Activated CD4-positive, alpha-beta T cell treated with anti-CD3 and anti-CD28 coated beads, Interleukin-2, Interleukin-4, amounts not matched to agents 100 ng/mL and 50 ng/mL, durations not matched to agents 16 hours and 8 hours (primary cell): ENCODE data around the gene CD99L2.
"Not testable (repeated sequence)": the region's sequence is repeated elsewhere in the genome, so short reads cannot be mapped to it uniquely, and the experiment has no call there.

Experiments used
- DNase-seq: peaks from one replicate; pipeline ENCODE4 v3.0.0-alpha.2; 2020; ENCODE audit warnings: low spot score

CD99L2 gene

DNA sequence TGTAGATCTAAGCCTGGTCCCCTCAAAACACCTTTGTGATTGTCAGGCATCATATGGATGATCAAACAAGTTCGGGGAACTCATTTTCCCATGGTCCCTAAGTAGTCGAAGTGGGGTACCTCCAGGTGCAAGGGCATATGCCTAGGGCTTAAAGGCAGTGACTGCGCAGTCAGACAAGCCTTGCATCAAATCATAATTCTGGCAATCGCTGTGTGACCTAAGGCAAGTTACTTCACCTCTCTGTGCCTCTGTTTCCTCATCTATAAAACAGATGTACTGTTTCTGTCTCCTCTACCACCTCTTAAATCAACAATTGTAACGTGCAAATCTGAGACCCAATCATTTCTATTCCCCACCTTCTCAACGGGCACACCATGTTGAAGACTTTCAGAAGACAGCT is 1.8 kb downstream of the CD99L2 start:
- no peak for DNase-seq

GRCh38 chrX:150893936-150894335 is 4.5 kb downstream of the CD99L2 start:
- no peak for DNase-seq

GRCh38 chrX:150889131-150889530 is 9.3 kb downstream of the CD99L2 start:
- no peak for DNase-seq

GRCh38 chrX:150887906-150888465 is 10.5 kb downstream of the CD99L2 start:
- no peak for DNase-seq

DNA sequence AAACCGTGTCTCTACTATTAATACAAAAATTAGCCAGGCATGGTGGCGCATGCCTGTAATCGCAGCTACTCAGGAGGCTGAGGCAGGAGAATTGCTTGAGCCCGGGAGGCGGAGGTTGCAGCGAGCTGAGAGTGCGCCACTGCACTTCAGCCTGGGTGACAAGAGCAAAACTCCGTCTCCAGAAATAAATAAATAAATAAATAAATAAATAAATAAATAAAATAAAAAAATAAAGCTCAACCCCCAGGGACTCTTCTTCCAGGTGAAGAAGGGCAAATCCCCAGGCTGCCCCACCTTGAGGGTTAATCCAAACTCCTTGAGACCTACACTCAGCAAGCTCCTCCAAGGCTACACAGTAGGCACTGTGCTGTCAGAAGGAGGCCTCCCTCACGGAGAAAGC is 11.2 kb downstream of the CD99L2 start:
- not testable (repeated sequence) for DNase-seq

DNA sequence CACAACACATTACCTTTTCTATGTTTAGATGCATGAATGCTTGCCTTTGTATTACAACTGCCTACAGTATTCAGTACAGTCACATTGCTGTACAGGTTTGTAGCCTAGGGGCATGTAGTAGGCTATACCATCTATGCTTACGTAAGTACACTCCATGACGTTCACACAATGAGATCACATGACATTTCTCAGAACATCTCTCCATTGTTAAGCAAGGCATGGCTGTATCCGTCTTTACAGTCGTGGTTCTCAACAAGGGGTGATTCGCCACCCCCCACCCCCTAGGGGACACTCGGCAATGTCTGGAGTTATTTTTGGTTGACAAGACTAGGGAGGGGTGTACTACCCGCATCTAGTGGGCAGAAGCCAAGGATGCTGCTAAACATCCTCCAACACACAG is 12.1 kb downstream of the CD99L2 start:
- DNase-seq: no peak

DNA sequence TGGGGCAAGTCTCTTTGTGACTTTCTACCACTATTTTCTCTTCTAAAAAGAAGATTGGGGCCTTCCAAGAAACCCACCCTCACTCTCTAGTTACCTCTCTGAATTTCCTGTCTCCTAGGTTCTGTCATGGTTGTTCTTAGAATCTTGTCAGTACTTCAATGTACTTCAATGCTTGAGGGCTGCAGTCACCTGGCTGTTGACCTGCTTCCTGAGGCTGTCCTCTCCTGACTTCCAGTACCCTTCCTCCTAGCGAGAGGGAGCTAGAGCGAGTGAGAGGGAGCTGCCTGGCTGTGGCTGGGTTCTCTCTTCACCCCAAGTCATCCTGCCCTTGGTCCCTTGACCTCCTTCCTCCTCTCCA is 17.7 kb downstream of the CD99L2 start:
- peak; percentile 8 for DNase-seq

DNA sequence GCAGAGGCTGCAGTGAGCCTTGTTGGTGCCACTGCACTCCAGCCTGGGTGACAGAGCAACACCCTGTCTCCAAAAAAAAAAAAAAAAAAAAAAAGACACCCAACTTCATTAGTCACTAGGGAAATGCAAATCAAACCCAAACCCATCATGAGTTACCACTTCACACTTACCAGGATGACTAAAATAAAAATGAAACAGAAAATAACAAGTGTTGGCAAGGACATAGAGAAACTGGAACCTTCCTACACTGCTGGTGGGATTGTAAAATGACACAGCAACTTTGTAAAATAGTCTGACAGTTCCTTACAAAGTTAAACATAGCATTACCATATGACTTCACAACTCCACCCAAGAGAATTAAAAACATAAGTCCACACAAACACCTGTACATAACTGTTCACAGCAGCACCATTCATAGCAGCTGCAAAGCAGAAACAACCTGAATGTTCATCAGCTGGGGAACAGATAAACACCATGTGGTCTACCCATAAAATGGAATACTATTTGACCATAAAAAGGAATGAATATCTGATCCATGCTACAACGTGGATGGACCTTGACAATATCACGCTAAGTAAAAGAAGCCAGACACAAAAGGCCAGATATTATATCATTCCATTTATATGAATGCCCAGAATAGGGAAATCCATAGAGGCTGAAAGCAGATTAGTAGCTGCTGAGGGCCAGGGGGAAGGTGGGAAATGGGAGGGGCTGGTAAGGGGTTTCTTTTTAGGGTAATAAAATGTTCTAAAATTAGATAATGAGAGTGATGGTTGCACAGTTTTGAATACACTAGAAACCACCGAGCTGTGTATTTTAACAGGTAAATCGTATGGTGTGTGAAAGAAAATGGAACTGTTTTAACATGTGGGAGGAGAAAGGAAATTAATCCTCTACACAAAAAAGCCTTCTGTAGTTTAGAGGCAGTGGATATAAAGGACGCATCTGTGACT is 18.3 kb downstream of the CD99L2 start:
- DNase-seq: peak; percentile 68

GRCh38 chrX:150875621-150876020 is 22.8 kb downstream of the CD99L2 start:
- DNase-seq: not testable (repeated sequence)

GRCh38 chrX:150874448-150874847 is 24.0 kb downstream of the CD99L2 start:
- DNase-seq: no peak

- no peak for DNase-seq
Observed at GRCh38 chrX:150873616-150874015, 24.9 kb downstream of the CD99L2 start.

DNA sequence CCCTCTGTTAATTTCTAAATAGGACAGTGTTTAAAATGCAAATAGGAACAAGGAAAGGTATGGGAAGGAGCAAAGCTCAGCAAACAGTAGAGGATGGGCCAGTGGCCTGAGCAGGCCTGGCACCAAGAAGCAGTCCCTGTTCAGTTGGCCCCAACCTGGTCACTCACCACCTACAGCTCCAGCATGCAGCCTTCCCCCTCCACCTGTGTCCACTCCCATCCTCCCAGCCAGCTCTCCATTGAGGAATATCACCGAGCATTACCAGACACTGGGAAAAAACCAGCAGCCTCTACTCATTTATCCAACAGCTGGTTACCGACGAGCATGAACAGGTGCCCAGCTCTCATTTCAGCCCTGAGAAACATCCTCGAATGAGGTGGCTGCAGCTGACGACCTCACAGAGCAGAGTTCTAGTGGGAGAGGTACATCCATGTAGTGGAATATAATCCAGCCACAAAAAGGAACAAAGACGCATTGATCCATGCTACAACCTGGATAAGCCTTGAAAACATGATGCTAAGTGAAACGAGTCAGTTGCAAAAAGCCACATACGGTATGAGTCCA is 25.6 kb downstream of the CD99L2 start:
- no peak for DNase-seq

DNA sequence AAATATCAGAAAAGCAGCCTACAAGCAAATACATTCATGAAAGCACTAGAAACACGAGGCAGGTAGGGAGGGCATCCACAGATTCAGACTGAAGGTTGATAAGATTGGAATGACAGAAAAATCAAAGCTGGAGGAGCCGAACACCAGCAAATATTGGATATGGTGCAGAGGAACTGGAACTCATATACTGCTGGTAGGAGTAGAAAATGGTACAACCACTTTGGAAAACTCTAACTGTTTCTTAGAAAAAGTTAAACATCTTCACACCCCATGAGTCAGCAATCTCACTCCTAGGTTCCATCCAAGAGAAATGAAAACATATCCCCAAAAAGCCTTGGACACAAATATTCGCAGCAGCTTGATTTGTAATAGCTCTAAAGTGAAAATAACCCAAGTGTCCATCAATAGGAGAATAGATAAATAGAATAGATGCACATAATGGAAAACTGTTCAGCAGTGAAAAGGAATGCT is 27.1 kb downstream of the CD99L2 start:
- DNase-seq: no peak

- DNase-seq: no peak
Observed at GRCh38 chrX:150870487-150871340, 27.8 kb downstream of the CD99L2 start.

- no peak for DNase-seq
Observed at GRCh38 chrX:150870029-150870428, 28.4 kb downstream of the CD99L2 start.

GRCh38 chrX:150869450-150869849 is 29.0 kb downstream of the CD99L2 start:
- no peak for DNase-seq

DNA sequence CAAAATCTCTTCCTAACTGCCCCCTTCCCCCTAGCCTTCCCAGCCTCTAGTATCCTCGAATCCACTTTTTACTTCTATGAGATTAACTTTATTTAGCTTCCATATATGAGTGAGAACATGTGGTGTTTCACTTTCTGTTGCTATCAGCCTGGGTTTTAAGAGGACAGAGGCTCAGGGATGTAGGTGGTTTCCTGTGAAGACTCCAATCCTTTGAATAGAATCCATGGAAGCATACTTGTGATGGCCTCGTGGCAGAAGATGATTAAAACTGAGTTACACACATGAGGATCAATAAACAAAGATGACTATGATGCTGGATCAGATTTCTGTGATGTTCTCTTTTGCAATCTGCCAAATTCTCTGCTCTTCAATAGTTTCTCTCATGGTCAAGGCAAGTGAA is 29.8 kb downstream of the CD99L2 start:
- DNase-seq: no peak

DNA sequence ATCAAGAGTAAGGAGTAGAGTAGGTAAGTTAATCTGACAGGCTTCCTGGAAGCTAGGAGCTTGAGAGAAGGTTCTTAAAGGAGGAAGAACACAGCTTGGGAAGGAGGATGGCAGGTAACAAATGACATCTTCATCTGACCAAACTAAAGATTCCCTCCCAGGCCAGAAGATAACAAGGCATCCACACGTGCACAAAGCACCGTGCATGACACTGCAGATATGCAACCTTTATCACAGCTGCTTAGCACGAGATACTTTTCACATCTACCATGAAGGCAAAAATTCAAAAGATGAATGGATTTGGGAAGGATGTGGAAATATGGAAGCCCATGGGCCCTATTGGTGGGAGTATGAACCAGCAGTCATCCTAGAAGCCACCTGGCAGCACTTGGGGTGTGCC is 34.3 kb downstream of the CD99L2 start:
- DNase-seq: no peak

DNA sequence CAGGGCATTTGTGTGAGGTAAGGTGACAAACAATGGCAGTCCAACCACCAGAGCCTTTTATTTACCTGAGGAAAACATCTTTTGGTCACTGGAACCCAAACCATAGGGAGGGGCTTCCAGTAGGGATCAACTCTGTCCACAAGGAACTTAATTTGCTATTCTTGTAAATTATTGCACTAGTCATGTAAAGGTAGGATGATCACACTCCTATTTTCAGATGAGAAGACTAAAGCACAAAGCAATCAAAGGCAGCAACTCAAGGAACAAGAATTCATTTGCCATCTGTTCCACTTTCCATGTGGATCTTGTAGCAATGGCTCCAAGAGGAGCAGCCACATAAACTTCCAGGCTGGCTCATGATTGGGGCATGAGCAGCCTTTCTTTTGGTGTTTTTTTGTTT is 35.3 kb downstream of the CD99L2 start:
- DNase-seq: no peak

DNA sequence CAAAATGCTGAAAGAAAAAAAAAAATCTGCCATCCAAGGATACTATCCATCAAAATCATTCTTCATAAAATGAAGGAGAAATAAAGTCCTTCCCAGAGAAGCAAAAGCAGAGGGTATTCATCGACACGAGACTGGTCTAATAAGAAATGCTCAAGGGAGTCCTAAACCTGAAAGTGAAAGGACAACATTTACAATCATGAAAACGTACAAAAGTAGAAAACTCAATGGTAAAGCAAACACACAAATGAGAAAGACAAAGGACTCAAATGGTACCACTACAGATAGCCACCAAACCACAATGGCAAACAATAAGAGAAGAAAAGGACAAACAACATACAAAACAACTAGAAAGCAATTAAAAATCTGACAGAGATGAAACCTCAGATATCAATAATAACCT is 41.0 kb downstream of the CD99L2 start:
- no peak for DNase-seq

- DNase-seq: no peak
Observed at GRCh38 chrX:150856785-150857184, 41.7 kb downstream of the CD99L2 start.

- no peak for DNase-seq
Observed at GRCh38 chrX:150856101-150856500, 42.4 kb downstream of the CD99L2 start.
